H9 (cell line): ENCODE results near the gene RALA. TPM values are rescaled to one million over a fixed set of nuclear protein-coding genes. Genes with fewer than 3 reads are reported as not detected.

Experiments used
- DNase-seq: peaks from one replicate; pipeline ENCODE4 v3.0.0-alpha.2; 2017
- H2AFZ ChIP-seq: one replicate; pipeline ENCODE4 v1.6.1; 2013; ENCODE audit warnings: mild to moderate bottlenecking, low read length, control low read depth, moderate library complexity
- H2AK5ac ChIP-seq: 2 replicates; pipeline ENCODE4 v1.6.1; 2013; ENCODE audit warnings: low read length, control low read depth, mixed read lengths; ENCODE audit not compliant: insufficient read length
- H2BK120ac ChIP-seq: one replicate; pipeline ENCODE4 v1.6.1; 2013; ENCODE audit warnings: low read depth, mild to moderate bottlenecking, low read length, control low read depth, inconsistent platforms; ENCODE audit not compliant: poor library complexity, severe bottlenecking
- H2BK12ac ChIP-seq: 2 replicates; pipeline ENCODE4 v1.6.1; 2013; ENCODE audit warnings: low read length, control low read depth, mixed read lengths, low read depth; ENCODE audit not compliant: insufficient read length
- H2BK15ac ChIP-seq: 2 replicates; pipeline ENCODE4 v1.6.1; 2013; ENCODE audit warnings: low read depth, low read length, control low read depth
- H2BK20ac ChIP-seq: one replicate; pipeline ENCODE4 v1.6.1; 2013; ENCODE audit warnings: low read depth, mild to moderate bottlenecking, low read length, control low read depth, inconsistent platforms; ENCODE audit not compliant: poor library complexity, severe bottlenecking
- H2BK5ac ChIP-seq: 2 replicates; pipeline ENCODE4 v1.6.1; 2013; ENCODE audit warnings: low read length, control low read depth, mixed read lengths; ENCODE audit not compliant: insufficient read length
- H3K14ac ChIP-seq: 2 replicates; pipeline ENCODE4 v1.6.1; 2013; ENCODE audit warnings: low read length, control low read depth; ENCODE audit not compliant: insufficient read depth
- H3K18ac ChIP-seq: 2 replicates; pipeline ENCODE4 v1.6.1; 2013; ENCODE audit warnings: low read depth, mild to moderate bottlenecking, mixed read lengths, low read length, control low read depth; ENCODE audit not compliant: insufficient read length
- H3K23ac ChIP-seq: 2 replicates; pipeline ENCODE4 v1.6.1; 2013; ENCODE audit warnings: low read length, control low read depth, mixed read lengths, low read depth; ENCODE audit not compliant: insufficient read length
- H3K23me2 ChIP-seq: 2 replicates; pipeline ENCODE4 v1.6.1; 2013; ENCODE audit warnings: low read depth, mild to moderate bottlenecking, mixed read lengths, low read length, control low read depth; ENCODE audit not compliant: insufficient read length, poor library complexity, severe bottlenecking
- H3K27ac ChIP-seq: 2 replicates; pipeline ENCODE4 v1.5.1; 2013; ENCODE audit warnings: low read length, control low read depth, mixed read lengths, low read depth; ENCODE audit not compliant: insufficient read length
- H3K27me3 ChIP-seq: 2 replicates; pipeline ENCODE4 v1.6.1; 2013; ENCODE audit warnings: low read length, control low read depth, inconsistent platforms; ENCODE audit not compliant: insufficient read depth
- H3K4ac ChIP-seq: 2 replicates; pipeline ENCODE4 v1.6.1; 2013; ENCODE audit warnings: low read depth, mild to moderate bottlenecking, control low read depth, inconsistent platforms, low read length, moderate library complexity
- H3K4me1 ChIP-seq: 2 replicates; pipeline ENCODE4 v1.6.1; 2013; ENCODE audit warnings: low read length, control low read depth, inconsistent platforms; ENCODE audit not compliant: insufficient read depth
- H3K4me2 ChIP-seq: 2 replicates; pipeline ENCODE4 v1.6.1; 2013; ENCODE audit warnings: low read length, control low read depth, mixed read lengths; ENCODE audit not compliant: insufficient read length, insufficient read depth
- H3K56ac ChIP-seq: 2 replicates; pipeline ENCODE4 v1.6.1; 2013; ENCODE audit warnings: low read depth, mild to moderate bottlenecking, mixed read lengths, low read length, control low read depth; ENCODE audit not compliant: insufficient read length
- H3K79me1 ChIP-seq: 2 replicates; pipeline ENCODE4 v1.6.1; 2013; ENCODE audit warnings: low read depth, mild to moderate bottlenecking, moderate library complexity, low read length, control low read depth, inconsistent platforms; ENCODE audit not compliant: insufficient read depth, poor library complexity, severe bottlenecking
- H3K79me2 ChIP-seq: 2 replicates; pipeline ENCODE4 v1.6.1; 2013; ENCODE audit warnings: low read length, control low read depth, inconsistent platforms; ENCODE audit not compliant: insufficient read depth
- H3K9ac ChIP-seq: 2 replicates; pipeline ENCODE4 v1.6.1; 2013; ENCODE audit warnings: low read length, control low read depth, mixed read lengths; ENCODE audit not compliant: insufficient read length; ENCODE audit errors: extremely low read depth
- H3K9me3 ChIP-seq: one replicate; pipeline ENCODE4 v1.6.1; 2013; ENCODE audit warnings: low read depth, low read length, inconsistent platforms; ENCODE audit not compliant: control insufficient read depth
- H3T11ph ChIP-seq: one replicate; pipeline ENCODE4 v1.6.1; 2013; ENCODE audit warnings: mild to moderate bottlenecking, low read length, control low read depth, inconsistent platforms
- H4K20me1 ChIP-seq: one replicate; pipeline ENCODE4 v1.6.1; 2013; ENCODE audit not compliant: control insufficient read depth, insufficient read length, insufficient read depth
- H4K5ac ChIP-seq: 2 replicates; pipeline ENCODE4 v1.6.1; 2013; ENCODE audit warnings: low read depth, mild to moderate bottlenecking, mixed read lengths, low read length, control low read depth; ENCODE audit not compliant: insufficient read length
- H4K8ac ChIP-seq: replicated peaks from 2 replicates; pipeline ENCODE4 v1.6.1; 2013; ENCODE audit warnings: low read length, control low read depth, mixed read lengths, low read depth; ENCODE audit not compliant: insufficient read length
- H4K91ac ChIP-seq: 2 replicates; pipeline ENCODE4 v1.6.1; 2013; ENCODE audit warnings: low read depth, mild to moderate bottlenecking, moderate library complexity, mixed read lengths, low read length, control low read depth; ENCODE audit not compliant: insufficient read length
- H3K27ac Mint-ChIP-seq, 3 experiments: 2 replicates in 2 of 3; 3 replicates in 1 of 3; pipeline ENCODE4 v1.8.0; 2020 to 2021; ENCODE audit warnings: mixed read lengths in 3 of 3, mild to moderate bottlenecking in 1 of 3, moderate library complexity in 1 of 3
- H3K27me3 Mint-ChIP-seq: 2 replicates; pipeline ENCODE4 v1.8.0; 2021; ENCODE audit warnings: low read depth, mild to moderate bottlenecking, moderate library complexity, mixed read lengths
- H3K36me3 Mint-ChIP-seq, 3 experiments: 2 replicates in 2 of 3; 3 replicates in 1 of 3; pipeline ENCODE4 v1.8.0; 2020 to 2021; ENCODE audit warnings: low read depth in 3 of 3, mixed read lengths in 3 of 3; ENCODE audit not compliant: insufficient read depth in 1 of 3
- H3K4me1 Mint-ChIP-seq, 2 experiments: 2 replicates each; pipeline ENCODE4 v1.8.0; 2020; ENCODE audit warnings: mixed read lengths in 2 of 2
- H3K4me3 Mint-ChIP-seq, 2 experiments: 2 replicates in 1 of 2; 3 replicates in 1 of 2; pipeline ENCODE4 v1.8.0; 2020 to 2021; ENCODE audit warnings: mild to moderate bottlenecking in 2 of 2, mixed read lengths in 2 of 2, moderate library complexity in 1 of 2
- H3K9me3 Mint-ChIP-seq, 2 experiments: 2 replicates in 1 of 2; 3 replicates in 1 of 2; pipeline ENCODE4 v1.8.0; 2020; ENCODE audit warnings: mild to moderate bottlenecking in 2 of 2, mixed read lengths in 2 of 2, moderate library complexity in 1 of 2
- WGBS: extraction: QIAGEN DNeasy Blood & Tissue Kit; methylation state at CpG from one replicate; pipeline ENCODE4 v1.1.7; 2013; ENCODE audit warnings: missing lambda C conversion rate, low lambda C conversion rate, mixed read lengths; ENCODE audit not compliant: insufficient read length; ENCODE audit errors: extremely low coverage; 5-methylcytosine and 5-hydroxymethylcytosine counted together
- total RNA-seq: library from RNA; stranded (reverse); gene quantifications from 2 replicates; pipeline ENCODE4 v1.2.1, GENCODE V29; 2021
- TF ChIP-seq, protein P1 (sequence below): fragments of 200-600 bp; sonication (generic); conservative IDR thresholded peaks from 3 replicates; pipeline ENCODE4 v1.8.0; 2021; ENCODE audit warnings: antibody characterized with exemption, mild to moderate bottlenecking

The RALA gene
- total RNA-seq, 1 experiment from 2014 or later: 57.5 TPM

GRCh38 chr7:39666562-39666961 is 43.2 kb downstream of the RALA start:
- Mint-ChIP-seq H3K36me3 (peaks cover 15 to 18% (median 17%) of the 10 kb centered on the region in 3 experiments), H3K4me3 (0 out of 5 replicates have a peak overlapping the region, but pooled peaks of 1 of the 2 experiments have one; percentile 19), H3K27ac (peak overlapping the region in 2 of 3 experiments; percentile 9 to 40; a peak in 1 of 7 replicates), H3K27me3 (no peaks in the 10 kb centered on the region), H3K4me1 (peaks cover 37 to 38% of the 10 kb centered on the region in 2 experiments), H3K9me3 (peaks cover 13 to 16% of the 10 kb centered on the region in 2 experiments)
- Histone ChIP-seq H3K4me1 (no peaks in the 10 kb centered on the region; the same call in 1 of the 2 replicates), H4K5ac (no peak overlapping the region), H2BK12ac (no peak overlapping the region), H3K23me2 (no peaks in the 10 kb centered on the region), H3K27ac (no peak overlapping the region), H2BK15ac (no peak overlapping the region), H3K9me3 (peaks cover 2% of the 10 kb centered on the region), H3T11ph (no peak overlapping the region), H3K56ac (no peak overlapping the region), H4K91ac (no peak overlapping the region), H3K79me2 (no peaks in the 10 kb centered on the region; the same call in 1 of the 2 replicates), H3K27me3 (no peaks in the 10 kb centered on the region), H2AK5ac (no peak overlapping the region), H3K23ac (no peak overlapping the region), H4K8ac (no peak overlapping the region), H3K9ac (no peak overlapping the region), H3K4me2 (no peak overlapping the region), H3K14ac (no peak overlapping the region), H3K4ac (no peak overlapping the region), H2BK5ac (no peak overlapping the region), H3K18ac (no peak overlapping the region), H4K20me1 (no peaks in the 10 kb centered on the region), H2BK20ac (no peak overlapping the region), H2AFZ (no peak overlapping the region), H2BK120ac (no peak overlapping the region), H3K79me1 (peaks cover 3% of the 10 kb centered on the region)
- DNase-seq: no peak
- no CpG with 5 or more reads among the region's 2 CpGs for WGBS
- TF ChIP-seq, protein P1, sequence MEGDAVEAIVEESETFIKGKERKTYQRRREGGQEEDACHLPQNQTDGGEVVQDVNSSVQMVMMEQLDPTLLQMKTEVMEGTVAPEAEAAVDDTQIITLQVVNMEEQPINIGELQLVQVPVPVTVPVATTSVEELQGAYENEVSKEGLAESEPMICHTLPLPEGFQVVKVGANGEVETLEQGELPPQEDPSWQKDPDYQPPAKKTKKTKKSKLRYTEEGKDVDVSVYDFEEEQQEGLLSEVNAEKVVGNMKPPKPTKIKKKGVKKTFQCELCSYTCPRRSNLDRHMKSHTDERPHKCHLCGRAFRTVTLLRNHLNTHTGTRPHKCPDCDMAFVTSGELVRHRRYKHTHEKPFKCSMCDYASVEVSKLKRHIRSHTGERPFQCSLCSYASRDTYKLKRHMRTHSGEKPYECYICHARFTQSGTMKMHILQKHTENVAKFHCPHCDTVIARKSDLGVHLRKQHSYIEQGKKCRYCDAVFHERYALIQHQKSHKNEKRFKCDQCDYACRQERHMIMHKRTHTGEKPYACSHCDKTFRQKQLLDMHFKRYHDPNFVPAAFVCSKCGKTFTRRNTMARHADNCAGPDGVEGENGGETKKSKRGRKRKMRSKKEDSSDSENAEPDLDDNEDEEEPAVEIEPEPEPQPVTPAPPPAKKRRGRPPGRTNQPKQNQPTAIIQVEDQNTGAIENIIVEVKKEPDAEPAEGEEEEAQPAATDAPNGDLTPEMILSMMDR: no peak
